Loucy (cell line): ENCODE measurements around the gene SSUH2.

ENCODE experiments used
- H2AFZ ChIP-seq: fragments of 200-600 bp; sonication (generic); 2 replicates; pipeline ENCODE4 v1.6.0; 2016; ENCODE audit warnings: antibody characterized with exemption, mild to moderate bottlenecking, low read length, moderate library complexity
- H3F3A ChIP-seq: fragments of 200-600 bp; 2 replicates; pipeline ENCODE4 v1.6.0; 2016; ENCODE audit warnings: antibody characterized with exemption, low read depth, mild to moderate bottlenecking
- H3K27me3 ChIP-seq: fragments of 200-600 bp; sonication (generic); 2 replicates; pipeline ENCODE4 v1.6.1; 2014; ENCODE audit warnings: low read length, mild to moderate bottlenecking; ENCODE audit not compliant: insufficient read depth, poor library complexity, severe bottlenecking
- H3K36me3 ChIP-seq: fragments of 200-600 bp; sonication (generic); 2 replicates; pipeline ENCODE4 v1.6.1; 2016; ENCODE audit warnings: low read length; ENCODE audit not compliant: insufficient read depth
- H3K4me1 ChIP-seq: fragments of 200-600 bp; sonication (generic); 2 replicates; pipeline ENCODE4 v1.5.1; 2014; ENCODE audit warnings: low read length, mild to moderate bottlenecking; ENCODE audit not compliant: insufficient read depth, poor library complexity, severe bottlenecking
- H3K4me2 ChIP-seq: fragments of 200-600 bp; sonication (generic); 2 replicates; pipeline ENCODE4 v1.6.0; 2014; ENCODE audit warnings: antibody characterized with exemption, low read length, low read depth, mild to moderate bottlenecking; ENCODE audit not compliant: poor library complexity, severe bottlenecking
- H3K4me3 ChIP-seq: fragments of 200-600 bp; sonication (generic); 2 replicates; pipeline ENCODE4 v1.5.1; 2014; ENCODE audit warnings: low read length, mild to moderate bottlenecking, mixed read lengths; ENCODE audit not compliant: poor library complexity, severe bottlenecking
- H3K79me2 ChIP-seq: fragments of 200-600 bp; sonication (generic); 2 replicates; pipeline ENCODE4 v1.6.1; 2014; ENCODE audit warnings: low read length; ENCODE audit not compliant: insufficient read depth
- H3K9ac ChIP-seq: fragments of 200-600 bp; sonication (generic); 2 replicates; pipeline ENCODE4 v1.6.0; 2014; ENCODE audit warnings: mild to moderate bottlenecking, low read depth, low read length, moderate library complexity; ENCODE audit not compliant: poor library complexity, severe bottlenecking
- H3K9me2 ChIP-seq: fragments of 200-600 bp; sonication (generic); replicated peaks from 2 replicates; pipeline ENCODE4 v1.6.1; 2016; ENCODE audit warnings: low read depth, low read length, mixed read lengths
- H3K9me3 ChIP-seq: fragments of 200-600 bp; sonication (generic); 2 replicates; pipeline ENCODE4 v1.6.1; 2014; ENCODE audit warnings: mild to moderate bottlenecking, antibody characterized with exemption, low read length, low read depth; ENCODE audit not compliant: insufficient read depth
- H4K20me1 ChIP-seq: fragments of 200-600 bp; sonication (generic); 2 replicates; pipeline ENCODE4 v1.6.0; 2014; ENCODE audit warnings: antibody characterized with exemption, low read length, mild to moderate bottlenecking; ENCODE audit not compliant: insufficient read depth, poor library complexity, severe bottlenecking
- CTCF ChIP-seq: fragments of 200-600 bp; sonication (generic); conservative IDR thresholded peaks from 2 replicates; pipeline ENCODE4 v1.5.1; 2014; ENCODE audit warnings: mild to moderate bottlenecking, antibody characterized with exemption, low read length
- EZH2phosphoT487 ChIP-seq: fragments of 200-600 bp; IDR thresholded peaks from 2 replicates; pipeline ENCODE4 v1.6.1; 2018; ENCODE audit warnings: antibody characterized with exemption, mild to moderate bottlenecking, moderate library complexity, borderline replicate concordance

SSUH2 gene

GRCh38 chr3:8574040-8574669 lies 70.4 kb downstream of the SSUH2 start:
- Histone ChIP-seq H3K4me1 (no peaks in the 10 kb centered on the region), H3K4me2 (no peak overlapping the region), H2AFZ (no peak overlapping the region), H3K9me2 (no peaks in the 10 kb centered on the region), H3K9me3 (no peaks in the 10 kb centered on the region), H3K9ac (no peak overlapping the region), H3K79me2 (no peaks in the 10 kb centered on the region), H3K36me3 (no peaks in the 10 kb centered on the region), H4K20me1 (no peaks in the 10 kb centered on the region), H3K27me3 (no peaks in the 10 kb centered on the region), H3K4me3 (no peak overlapping the region), H3F3A (no peaks in the 10 kb centered on the region)
- TF ChIP-seq EZH2phosphoT487 = no peak
- no peak for TF ChIP-seq CTCF

- Histone ChIP-seq H3K4me3 (no peak overlapping the region), H3K9me2 (no peaks in the 10 kb centered on the region), H3K36me3 (no peaks in the 10 kb centered on the region), H3K79me2 (no peaks in the 10 kb centered on the region), H3K9ac (no peak overlapping the region), H3F3A (no peaks in the 10 kb centered on the region), H3K9me3 (no peaks in the 10 kb centered on the region), H4K20me1 (no peaks in the 10 kb centered on the region), H2AFZ (no peak overlapping the region), H3K27me3 (no peaks in the 10 kb centered on the region), H3K4me2 (no peak overlapping the region), H3K4me1 (no peaks in the 10 kb centered on the region)
- TF ChIP-seq CTCF (no peak), EZH2phosphoT487 (no peak)
Observed at GRCh38 chr3:8573342-8573926, 71.2 kb downstream of the SSUH2 start.

GRCh38 chr3:8571256-8571655 lies 73.3 kb downstream of the SSUH2 start:
- H3K9me3 ChIP-seq = no peaks in the 10 kb centered on the region
- no peaks in the 10 kb centered on the region for H3F3A ChIP-seq
- TF ChIP-seq EZH2phosphoT487 = no peak
- no peak for TF ChIP-seq CTCF
- no peaks in the 10 kb centered on the region for H3K9me2 ChIP-seq
- H3K9ac ChIP-seq = no peak overlapping the region
- H4K20me1 ChIP-seq = no peaks in the 10 kb centered on the region
- H3K27me3 ChIP-seq = no peaks in the 10 kb centered on the region
- H2AFZ ChIP-seq = peak overlapping the region; percentile 42; the same call in 1 of the 2 replicates
- no peaks in the 10 kb centered on the region for H3K36me3 ChIP-seq
- no peak overlapping the region for H3K4me3 ChIP-seq
- H3K4me2 ChIP-seq = no peak overlapping the region
- no peaks in the 10 kb centered on the region for H3K79me2 ChIP-seq
- H3K4me1 ChIP-seq = no peaks in the 10 kb centered on the region
